GM10847 (cell line): ENCODE results near the gene SLC35F4.

Experiments used
- POLR2A ChIP-seq: IDR thresholded peaks from 2 replicates; pipeline ENCODE4 v1.6.1; 2011; ENCODE audit not compliant: insufficient read length; ENCODE audit errors: extremely low read depth

The SLC35F4 gene

DNA sequence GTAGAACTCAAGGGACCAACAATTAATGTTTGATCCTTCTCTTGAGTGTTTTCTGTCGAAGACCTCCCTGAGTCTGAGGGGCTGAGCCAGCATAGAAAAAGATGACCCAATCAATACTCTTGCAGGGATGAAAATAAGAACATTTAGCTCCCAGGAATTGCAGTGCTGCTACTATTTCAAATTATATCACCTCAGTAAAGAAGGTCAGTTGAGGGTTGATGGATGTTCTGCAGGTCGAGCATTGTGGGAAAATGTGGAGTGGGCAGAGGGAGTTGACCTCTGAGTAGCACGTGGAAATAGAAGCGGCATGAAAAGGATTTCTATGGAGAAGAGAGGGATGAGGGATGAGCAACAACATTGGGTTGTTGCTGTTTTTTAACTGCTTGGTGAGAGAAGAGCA, 297.3 kb downstream of the SLC35F4 start:
- no peak for TF ChIP-seq POLR2A

- no peak for TF ChIP-seq POLR2A
Observed at GRCh38 chr14:57567220-57567619, 298.7 kb downstream of the SLC35F4 start.

GRCh38 chr14:57560681-57561080, 305.2 kb downstream of the SLC35F4 start:
- TF ChIP-seq POLR2A = no peak

DNA sequence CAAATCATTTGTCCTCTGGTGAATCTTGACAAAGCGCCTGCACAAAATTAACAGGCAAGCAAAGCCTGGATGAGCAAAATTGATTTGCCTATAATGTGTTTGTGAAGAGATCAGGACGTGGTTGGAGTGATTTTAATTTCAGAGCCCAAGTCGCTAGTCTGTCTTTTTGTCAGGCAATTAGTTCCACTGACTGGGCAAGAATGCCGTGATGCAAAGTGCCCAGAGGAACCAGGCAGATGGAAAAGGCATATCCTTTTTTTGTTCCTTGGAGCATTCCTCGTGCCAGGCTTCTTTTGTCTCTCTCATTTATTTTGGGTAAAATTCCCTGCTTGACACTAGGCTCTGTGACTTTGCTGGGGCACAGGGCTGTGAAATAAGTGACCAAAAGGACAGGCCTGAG, 306.3 kb downstream of the SLC35F4 start:
- no peak for TF ChIP-seq POLR2A

DNA sequence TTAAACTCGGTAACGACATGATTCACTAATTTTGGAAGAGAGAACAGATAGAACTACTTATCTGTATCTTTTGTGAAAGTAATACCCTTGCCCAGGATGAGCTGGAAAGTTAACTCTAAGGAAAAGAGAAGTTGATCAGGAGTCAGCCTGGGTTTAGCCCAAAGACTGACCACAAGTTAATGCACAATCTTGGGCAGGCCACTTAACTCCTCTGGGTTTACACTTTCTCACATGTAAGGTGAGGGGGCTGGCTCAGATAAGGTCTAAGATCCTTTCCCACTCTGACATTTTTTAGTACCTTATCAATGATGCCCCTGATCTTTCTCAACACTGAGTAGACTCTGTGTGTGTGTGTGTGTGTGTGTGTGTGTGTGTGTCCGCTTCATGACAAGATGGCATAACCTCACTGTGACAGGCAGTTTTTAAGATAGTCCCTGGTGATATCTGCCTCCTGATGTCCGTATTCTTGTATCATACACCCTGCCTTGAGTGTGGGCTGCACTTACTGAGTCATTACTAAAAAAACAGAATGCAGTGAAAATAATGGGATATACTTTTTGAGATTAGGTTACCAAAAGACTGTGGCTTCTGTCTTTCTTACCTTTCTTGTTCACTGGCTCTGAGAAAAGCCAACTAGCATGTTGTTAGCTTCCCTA, 316.0 kb downstream of the SLC35F4 start:
- TF ChIP-seq POLR2A = no peak

- TF ChIP-seq POLR2A = no peak
Observed at GRCh38 chr14:57549016-57549564, 316.8 kb downstream of the SLC35F4 start.

- no peak for TF ChIP-seq POLR2A
Observed at GRCh38 chr14:57547131-57547530, 318.8 kb downstream of the SLC35F4 start.

DNA sequence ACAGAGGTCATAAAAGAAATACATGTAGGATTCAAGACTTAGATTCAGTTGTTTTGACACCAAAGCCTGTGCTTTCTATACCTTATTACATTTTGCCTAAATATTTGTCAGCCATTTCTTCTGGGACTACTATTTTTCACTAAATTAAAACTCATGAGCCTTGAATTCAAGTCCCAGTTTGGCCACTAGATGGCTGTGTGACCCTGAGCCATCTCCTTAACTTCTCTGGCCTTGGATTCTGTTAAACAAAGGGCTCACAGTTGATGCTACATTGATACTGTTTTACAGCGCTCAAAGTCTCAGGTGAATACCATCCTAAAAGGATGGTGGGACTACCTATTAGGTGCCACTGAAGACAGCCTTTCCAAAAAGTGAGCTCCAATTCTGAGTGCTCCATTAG, 332.7 kb downstream of the SLC35F4 start:
- TF ChIP-seq POLR2A = no peak

- TF ChIP-seq POLR2A = no peak
Observed at GRCh38 chr14:57530571-57530970, 335.3 kb downstream of the SLC35F4 start.

DNA sequence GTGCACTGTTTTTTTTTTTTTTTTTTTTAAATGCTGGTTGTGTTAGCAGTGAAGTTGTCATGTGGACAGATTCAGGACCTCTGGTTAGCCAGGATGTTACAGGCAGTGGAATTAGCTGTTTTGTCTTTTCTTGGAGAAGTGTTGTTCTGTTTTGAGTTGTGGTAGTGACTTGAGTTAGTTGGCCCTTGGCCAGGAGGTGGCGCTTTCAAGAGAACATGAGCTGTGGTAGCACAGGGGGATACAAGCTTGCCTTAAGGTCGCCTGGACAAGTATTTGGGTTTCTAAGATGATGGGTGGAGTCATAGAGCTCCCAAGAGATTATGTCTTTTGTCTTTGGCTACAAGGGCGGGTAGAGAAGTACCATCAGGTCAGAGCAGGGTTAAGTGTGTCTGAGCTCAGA, 338.9 kb downstream of the SLC35F4 start:
- TF ChIP-seq POLR2A = no peak

DNA sequence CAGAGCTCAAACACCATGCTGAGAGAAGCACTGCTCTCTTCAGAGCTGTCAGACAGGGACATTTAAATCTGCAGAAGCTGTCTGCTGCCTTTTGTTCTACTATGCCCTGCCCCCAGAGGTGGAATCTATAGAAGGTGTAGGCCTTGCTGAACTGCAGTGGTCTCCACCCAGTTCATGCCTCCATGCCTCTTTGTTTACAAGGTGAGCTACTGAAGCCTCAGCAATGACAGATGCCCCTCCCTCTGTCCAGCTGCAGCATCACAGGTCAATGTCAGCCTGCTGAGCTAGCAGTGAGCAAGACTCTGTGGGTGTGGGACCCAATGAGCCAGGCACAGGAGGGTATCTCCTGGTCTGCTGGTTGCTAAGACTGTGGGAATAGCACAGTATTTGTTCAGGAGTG, 346.8 kb downstream of the SLC35F4 start:
- no peak for TF ChIP-seq POLR2A
